Psoas muscle (tissue), 8 donors: ENCODE data around the gene LLCFC1. TPM values are rescaled to one million over a fixed set of nuclear protein-coding genes. Genes with fewer than 3 reads are reported as not detected.

Source experiments
- ATAC-seq, 4 donors: fragments of 200-7000 bp; cut with Tn5 transposase; one replicate each; pipeline ENCODE4 v1.9.1; 2020; ENCODE audit warnings: moderate library complexity in 3 of 4, mild to moderate bottlenecking in 2 of 4
- DNase-seq, 2 donors: peaks; one replicate each; pipeline ENCODE4 v3.0.0-alpha.2; 2020
- H3K27ac ChIP-seq: fragments of 200-600 bp; one replicate; pipeline ENCODE4 v1.8.0; 2022
- H3K27me3 ChIP-seq, 3 donors: fragments of 200-600 bp in 1 of 3; one replicate each; pipeline versions ENCODE4 v1.6.1 to v1.8.0; 2013 to 2022; ENCODE audit warnings: low read length in 2 of 3, mild to moderate bottlenecking in 2 of 3, moderate library complexity in 1 of 3; ENCODE audit not compliant: insufficient read depth in 3 of 3
- H3K36me3 ChIP-seq, 2 donors: fragments of 200-600 bp in 1 of 2; one replicate each; pipeline versions ENCODE4 v1.6.1 to v1.8.0; 2013 to 2022; ENCODE audit warnings: low read depth in 1 of 2, mild to moderate bottlenecking in 1 of 2, moderate library complexity in 1 of 2; ENCODE audit not compliant: insufficient read depth in 1 of 2
- H3K4me1 ChIP-seq: fragments of 200-600 bp; one replicate; pipeline ENCODE4 v1.8.0; 2022
- H3K4me3 ChIP-seq: fragments of 200-600 bp; one replicate; pipeline ENCODE4 v1.8.0; 2022; ENCODE audit warnings: mild to moderate bottlenecking
- H3K9me3 ChIP-seq: fragments of 200-600 bp; one replicate; pipeline ENCODE4 v1.8.0; 2022
- WGBS, 3 donors: extraction: QIAGEN DNeasy Blood & Tissue Kit; methylation state at CpG; one replicate each; pipeline versions ENCODE4 v1.1.6 to v1.1.7; 2013; 5-methylcytosine and 5-hydroxymethylcytosine counted together
- intact Hi-C, 2 donors: fragments of 100-400 bp; cut with DNase I; formaldehyde crosslinking; loops; one replicate each; pipeline versions ENCODE4 v1.11.0 to v1.14.2; 2022
- polyA plus RNA-seq, 3 donors: library from polyadenylated mRNA; stranded (reverse); fragments of 200-250 nt; gene quantifications; one replicate each; pipeline ENCODE4 v1.2.3, GENCODE V29; 2013
- total RNA-seq, 4 donors: library from RNA; stranded (reverse); fragmentation: NEBNext Ultra II Directional in 2 of 4; extraction: Animal tissue kit (Norgen Biotek cat#: 25700) in 2 of 4; gene quantifications; one replicate each; pipeline versions ENCODE4 v1.2.1 to v1.2.4, GENCODE V29; 2021 to 2023
- TF ChIP-seq, protein P1 (sequence below): fragments of 200-600 bp; IDR thresholded peaks from one replicate; pipeline ENCODE4 v1.8.0; 2022; ENCODE audit warnings: antibody characterized with exemption
- donor health status: healthy with polysubstance abuse.
- donor health status: DM: no; HTN: no; CAD: no; lungs with moderate emphysema.
- donor health status: Bipolar disorder and iron deficiency.
- donor health status: healthy.
- donor health status: DM: yes; HTN: yes; CAD: no.
- donor health status: DM: no; HTN: no; CAD: no.
- donor health status: DM: no; HTN: no; CAD: no.
- donor health status: DM: yes; HTN: yes; CAD: no.

LLCFC1 gene
- total and polyA plus RNA-seq, 7 donors = not detected

DNA sequence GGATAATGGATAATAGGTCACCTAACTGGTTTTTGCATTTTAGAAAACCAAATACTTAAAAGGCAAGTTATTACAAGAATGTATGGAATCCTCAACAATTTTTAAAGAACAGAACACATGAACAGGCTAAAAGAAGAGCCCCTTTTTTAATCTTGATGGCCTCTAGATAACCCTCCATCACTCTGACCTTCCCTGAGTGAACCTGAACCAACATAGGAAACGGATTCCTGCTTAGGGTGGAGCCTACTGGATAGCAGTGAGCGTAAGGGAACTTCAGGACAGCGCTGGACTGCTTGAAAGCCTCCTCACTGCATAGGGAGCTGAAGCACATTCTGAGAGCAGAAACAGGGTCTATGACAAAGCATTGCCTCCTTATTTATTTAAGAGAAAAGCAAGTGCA lies 26.2 kb upstream of the LLCFC1 start:
- no peak for ATAC-seq
- Histone ChIP-seq H3K4me1 (no peaks in the 10 kb centered on the region), H3K36me3 (no peaks in the 10 kb centered on the region), H3K27ac (no peak overlapping the region), H3K4me3 (no peak overlapping the region), H3K27me3 (peaks cover 0 to 3% (median 0%) of the 10 kb centered on the region in 3 donors), H3K9me3 (no peaks in the 10 kb centered on the region)
- WGBS, 3 donors = 53 to 59% (median 56%) methylated on average over 3 of the region's 3 CpGs
- DNase-seq = no peak
- intact Hi-C loops = no loop called here
- TF ChIP-seq, protein P1, sequence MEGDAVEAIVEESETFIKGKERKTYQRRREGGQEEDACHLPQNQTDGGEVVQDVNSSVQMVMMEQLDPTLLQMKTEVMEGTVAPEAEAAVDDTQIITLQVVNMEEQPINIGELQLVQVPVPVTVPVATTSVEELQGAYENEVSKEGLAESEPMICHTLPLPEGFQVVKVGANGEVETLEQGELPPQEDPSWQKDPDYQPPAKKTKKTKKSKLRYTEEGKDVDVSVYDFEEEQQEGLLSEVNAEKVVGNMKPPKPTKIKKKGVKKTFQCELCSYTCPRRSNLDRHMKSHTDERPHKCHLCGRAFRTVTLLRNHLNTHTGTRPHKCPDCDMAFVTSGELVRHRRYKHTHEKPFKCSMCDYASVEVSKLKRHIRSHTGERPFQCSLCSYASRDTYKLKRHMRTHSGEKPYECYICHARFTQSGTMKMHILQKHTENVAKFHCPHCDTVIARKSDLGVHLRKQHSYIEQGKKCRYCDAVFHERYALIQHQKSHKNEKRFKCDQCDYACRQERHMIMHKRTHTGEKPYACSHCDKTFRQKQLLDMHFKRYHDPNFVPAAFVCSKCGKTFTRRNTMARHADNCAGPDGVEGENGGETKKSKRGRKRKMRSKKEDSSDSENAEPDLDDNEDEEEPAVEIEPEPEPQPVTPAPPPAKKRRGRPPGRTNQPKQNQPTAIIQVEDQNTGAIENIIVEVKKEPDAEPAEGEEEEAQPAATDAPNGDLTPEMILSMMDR = no peak

DNA sequence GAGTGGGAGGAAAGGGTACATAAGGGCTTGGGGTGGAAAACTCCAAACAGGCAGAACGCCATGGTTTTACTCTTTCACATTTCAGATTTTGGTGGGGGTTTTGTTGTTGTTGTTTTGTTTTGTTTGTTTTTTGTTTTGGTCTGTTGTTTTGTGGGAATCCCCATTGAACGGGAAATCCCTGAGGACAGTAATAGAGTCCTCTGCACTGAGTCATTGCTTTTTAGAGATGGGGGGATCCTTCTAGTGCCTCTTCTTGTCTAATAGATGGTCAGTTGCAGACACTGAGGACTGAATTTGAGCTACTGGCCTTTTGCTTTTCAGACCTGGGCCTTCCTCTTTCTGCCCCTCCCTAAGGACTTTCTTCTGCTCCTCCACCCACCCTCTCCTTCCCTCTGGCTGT lies 25.7 kb upstream of the LLCFC1 start:
- TF ChIP-seq, protein P1 = no peak
- no peaks in the 10 kb centered on the region for H3K4me1 ChIP-seq
- 68 to 86% (median 80%) methylated on average over 2 of the region's 2 CpGs for WGBS, 3 donors
- H3K36me3 ChIP-seq = no peaks in the 10 kb centered on the region
- H3K27me3 ChIP-seq = peaks cover 0 to 6% (median 0%) of the 10 kb centered on the region in 3 donors
- DNase-seq (no peak), ATAC-seq (no peak)
- no peaks in the 10 kb centered on the region for H3K9me3 ChIP-seq
- no peak overlapping the region for H3K4me3 ChIP-seq
- H3K27ac ChIP-seq = no peak overlapping the region
- intact Hi-C loops = no loop called here

DNA sequence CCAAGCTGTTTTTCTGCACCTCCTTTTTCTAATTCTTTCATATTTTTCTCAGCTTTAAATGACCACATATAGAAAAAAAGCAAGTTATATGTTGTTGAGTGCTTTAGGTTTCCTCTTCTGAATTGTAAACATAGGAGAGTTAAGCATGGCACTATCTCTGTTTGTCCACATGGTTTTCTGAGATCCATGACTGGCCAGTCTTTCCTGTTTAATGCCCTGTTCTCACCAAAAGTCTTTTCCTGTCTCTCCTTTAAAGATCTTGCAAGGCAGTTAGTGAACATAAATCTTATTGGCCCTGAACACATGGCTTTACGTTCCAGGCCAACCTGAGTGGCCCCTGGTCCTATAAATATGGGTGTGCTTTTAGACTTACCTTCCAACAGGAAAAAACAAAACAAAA lies 25.2 kb upstream of the LLCFC1 start:
- TF ChIP-seq, protein P1 = no peak
- no peak overlapping the region for H3K27ac ChIP-seq
- DNase-seq = no peak
- peaks cover 0 to 5% (median 0%) of the 10 kb centered on the region in 3 donors for H3K27me3 ChIP-seq
- H3K4me1 ChIP-seq = no peaks in the 10 kb centered on the region
- no peaks in the 10 kb centered on the region for H3K9me3 ChIP-seq
- WGBS, 3 donors = 33 to 48% (median 37%) methylated on average over 1 of the region's 1 CpG
- no peaks in the 10 kb centered on the region for H3K36me3 ChIP-seq
- intact Hi-C loops = no loop called here
- ATAC-seq = no peak
- no peak overlapping the region for H3K4me3 ChIP-seq

DNA sequence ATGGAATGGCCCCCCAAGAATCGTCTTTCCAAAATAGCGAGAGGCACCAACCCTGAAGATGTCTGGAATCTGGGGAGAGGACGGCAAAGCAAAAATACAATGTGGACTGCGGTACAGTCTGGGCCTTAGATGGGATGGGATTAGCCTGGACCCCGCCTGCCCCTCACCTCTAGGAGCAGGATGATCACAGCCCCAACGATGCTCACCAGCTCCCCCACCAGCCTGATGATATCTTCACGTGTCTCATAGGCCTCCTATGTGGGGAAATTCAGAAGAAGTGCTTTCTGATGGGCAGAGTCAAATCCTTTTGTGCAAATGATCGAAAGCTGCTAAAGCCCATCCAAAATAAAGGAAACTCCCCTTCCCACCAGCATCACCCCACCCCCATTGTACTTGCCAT lies 24.0 kb upstream of the LLCFC1 start:
- ATAC-seq (no peak), DNase-seq (no peak)
- Histone ChIP-seq H3K27me3 (peaks cover 0 to 5% (median 0%) of the 10 kb centered on the region in 3 donors), H3K9me3 (no peaks in the 10 kb centered on the region), H3K27ac (no peak overlapping the region), H3K36me3 (no peaks in the 10 kb centered on the region), H3K4me3 (no peak overlapping the region), H3K4me1 (no peaks in the 10 kb centered on the region)
- intact Hi-C loops = no loop called here
- TF ChIP-seq, protein P1 = no peak
- 87 to 89% (median 89%) methylated on average over 8 of the region's 8 CpGs for WGBS, 3 donors

DNA sequence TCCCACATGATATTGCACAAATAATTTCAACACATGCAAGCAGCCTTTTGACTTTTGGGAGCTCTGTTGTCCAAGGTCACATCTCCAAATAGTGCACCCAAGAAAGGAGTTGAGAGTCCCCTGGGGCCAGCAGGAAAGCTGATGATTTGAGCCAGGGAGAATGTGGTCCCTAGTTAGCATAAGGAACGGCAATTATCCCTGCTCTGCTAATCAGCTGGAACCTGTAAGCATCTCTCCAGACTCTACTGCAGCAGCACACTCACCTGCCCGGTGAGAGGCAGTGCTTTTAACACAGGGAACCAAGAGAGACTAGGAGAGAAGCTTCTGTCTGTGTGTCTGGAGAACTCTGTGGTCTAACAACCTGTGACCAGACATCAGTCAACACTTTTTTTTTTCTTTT lies 22.8 kb upstream of the LLCFC1 start:
- no peak overlapping the region for H3K27ac ChIP-seq
- no peak for ATAC-seq
- TF ChIP-seq, protein P1 = no peak
- no peak for DNase-seq
- WGBS, 3 donors = 30 to 41% (median 35%) methylated on average over 2 of the region's 2 CpGs
- H3K4me1 ChIP-seq = no peaks in the 10 kb centered on the region
- no peaks in the 10 kb centered on the region for H3K36me3 ChIP-seq
- H3K4me3 ChIP-seq = no peak overlapping the region
- peaks cover 0 to 5% (median 0%) of the 10 kb centered on the region in 3 donors for H3K27me3 ChIP-seq
- no peaks in the 10 kb centered on the region for H3K9me3 ChIP-seq
- intact Hi-C loops = no loop called here
